Mononuclear cell (primary cell): Measurements from ENCODE around the gene SYF2. TPM values are rescaled to one million over a fixed set of nuclear protein-coding genes. Genes with fewer than 3 reads are reported as not detected.

Source experiments
- H3K27me3 ChIP-seq: 2 replicates; pipeline ENCODE4 v1.6.0; 2011; ENCODE audit warnings: low read length, control low read depth; ENCODE audit not compliant: insufficient read depth
- H3K4me1 ChIP-seq: 2 replicates; pipeline ENCODE4 v1.5.1; 2011; ENCODE audit warnings: mild to moderate bottlenecking, low read length, control low read depth; ENCODE audit not compliant: insufficient read depth
- H3K4me3 ChIP-seq: 2 replicates; pipeline ENCODE4 v1.5.1; 2011; ENCODE audit warnings: mild to moderate bottlenecking, low read length, moderate library complexity
- H3K9me3 ChIP-seq: 2 replicates; pipeline ENCODE4 v1.5.1; 2011; ENCODE audit warnings: low read depth, mild to moderate bottlenecking, control low read depth, low read length
- total RNA-seq: library from RNA; depleted of rRNA; stranded (reverse); fragments of >200 nt; gene quantifications from one replicate; pipeline ENCODE4 v1.2.3, GENCODE V29; 2012

Gene SYF2
- total RNA-seq, 1 donor: 98.0 TPM

DNA sequence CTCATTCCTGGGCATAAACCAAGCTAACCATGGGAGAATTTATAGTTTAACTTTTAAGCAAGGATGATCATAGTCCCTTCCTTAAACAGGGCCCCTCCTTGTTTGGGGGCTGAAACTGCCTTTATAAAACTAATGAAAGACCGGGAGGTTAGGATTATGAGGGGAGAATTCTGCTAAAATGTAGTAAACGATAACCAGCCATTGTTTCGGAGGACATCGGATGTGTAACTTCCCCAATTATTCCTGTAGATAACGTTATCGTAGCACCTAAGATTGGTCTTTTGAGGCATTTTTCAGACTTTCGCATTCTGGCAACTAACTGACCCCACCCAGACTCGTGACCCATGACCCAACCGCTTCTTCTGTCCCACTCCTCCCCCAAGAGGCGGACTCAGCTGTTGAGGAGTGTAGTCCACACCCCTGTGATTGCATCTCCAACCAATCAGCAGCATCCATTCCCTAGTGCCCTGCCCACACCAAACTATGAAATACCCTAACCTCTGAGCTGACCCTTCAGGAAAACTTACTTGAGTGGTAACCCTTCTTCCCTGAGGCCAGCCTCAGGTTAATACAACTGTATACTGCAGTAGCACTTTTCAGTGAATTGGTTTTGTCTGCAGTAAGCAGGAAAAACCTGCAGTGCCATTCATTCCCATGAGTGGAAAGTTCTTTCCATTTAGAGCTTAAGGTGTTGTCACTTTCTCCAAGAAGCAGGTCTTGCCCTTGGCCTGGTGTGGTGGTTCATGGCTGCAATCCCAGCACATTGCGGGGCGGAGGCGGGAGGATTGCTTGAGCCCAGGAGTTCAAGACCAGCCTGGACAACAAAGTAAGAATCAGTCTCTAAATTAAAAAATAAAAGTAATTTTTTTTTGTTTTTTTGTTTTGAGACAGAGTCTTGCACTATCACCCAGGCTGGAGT lies 823 bp upstream of the SYF2 start:
- H3K4me3 ChIP-seq: peak overlapping the region; percentile 85
- peaks cover 47% of the 10 kb centered on the region for H3K4me1 ChIP-seq
- no peaks in the 10 kb centered on the region for H3K9me3 ChIP-seq
- no peaks in the 10 kb centered on the region for H3K27me3 ChIP-seq

DNA sequence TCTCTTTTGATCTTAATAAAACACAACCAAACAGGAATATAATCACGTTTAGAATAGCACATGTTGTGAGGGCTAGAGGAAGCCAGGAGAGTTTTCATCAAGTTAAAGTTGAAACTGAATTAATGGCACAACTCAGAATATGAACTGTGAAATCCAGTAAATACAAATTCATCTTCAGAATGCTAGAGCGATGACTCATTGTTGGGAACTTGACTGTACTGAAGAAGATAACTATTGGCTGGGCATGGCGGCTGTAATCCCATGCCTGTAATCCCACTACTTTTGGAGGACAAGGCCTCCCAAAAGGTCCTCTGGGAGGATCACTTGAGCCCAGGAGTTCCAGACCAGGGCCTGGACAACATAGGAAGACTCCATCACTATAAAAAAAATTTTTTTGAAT lies 8.8 kb downstream of the SYF2 start:
- H3K4me3 ChIP-seq: no peak overlapping the region

DNA sequence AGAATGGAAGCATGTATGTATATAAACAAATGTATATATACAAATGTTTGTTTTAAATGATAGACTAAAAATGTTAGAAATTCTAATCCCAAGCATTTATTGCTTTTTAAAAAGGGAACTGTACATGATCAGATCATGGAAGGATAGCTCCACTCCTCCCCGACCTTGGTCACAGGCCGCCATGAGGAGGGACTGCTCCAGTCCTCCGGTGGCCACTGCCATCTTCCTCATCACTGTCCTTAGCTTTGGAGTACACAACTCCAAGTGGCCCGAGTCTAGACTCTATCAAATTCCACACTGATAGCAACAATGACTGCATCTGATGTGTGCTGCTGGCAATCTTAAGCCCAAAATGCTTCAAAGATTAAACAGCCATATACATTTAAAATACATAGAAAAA lies 9.7 kb downstream of the SYF2 start:
- Histone ChIP-seq H3K27me3 (no peaks in the 10 kb centered on the region), H3K4me3 (no peak overlapping the region), H3K4me1 (no peaks in the 10 kb centered on the region), H3K9me3 (no peaks in the 10 kb centered on the region)

More for the DNA sequence above, 8.8 kb downstream of the SYF2 start:
- H3K4me1 ChIP-seq: no peaks in the 10 kb centered on the region
- no peaks in the 10 kb centered on the region for H3K9me3 ChIP-seq
- H3K27me3 ChIP-seq: no peaks in the 10 kb centered on the region

DNA sequence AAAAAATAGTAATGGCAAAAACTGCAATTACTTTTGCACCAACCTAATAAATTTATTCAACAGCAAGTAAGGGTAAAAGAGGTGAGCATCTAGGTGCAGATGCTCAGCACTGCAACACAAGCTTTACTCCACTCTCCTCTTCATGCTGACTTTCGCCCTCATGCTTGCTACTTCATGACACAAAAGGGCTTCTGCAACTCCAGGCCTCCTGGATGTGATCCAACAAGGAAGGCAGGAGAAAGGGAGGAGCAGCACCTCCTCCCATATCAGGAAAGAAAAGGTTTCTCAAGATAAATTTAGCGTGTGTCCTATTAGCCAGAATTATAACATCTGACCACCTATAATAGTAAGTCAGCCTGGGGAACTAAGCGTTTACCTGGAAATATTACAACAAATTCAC lies 11.6 kb downstream of the SYF2 start:
- Histone ChIP-seq H3K4me1 (no peaks in the 10 kb centered on the region), H3K9me3 (no peaks in the 10 kb centered on the region), H3K27me3 (no peaks in the 10 kb centered on the region), H3K4me3 (no peak overlapping the region)

DNA sequence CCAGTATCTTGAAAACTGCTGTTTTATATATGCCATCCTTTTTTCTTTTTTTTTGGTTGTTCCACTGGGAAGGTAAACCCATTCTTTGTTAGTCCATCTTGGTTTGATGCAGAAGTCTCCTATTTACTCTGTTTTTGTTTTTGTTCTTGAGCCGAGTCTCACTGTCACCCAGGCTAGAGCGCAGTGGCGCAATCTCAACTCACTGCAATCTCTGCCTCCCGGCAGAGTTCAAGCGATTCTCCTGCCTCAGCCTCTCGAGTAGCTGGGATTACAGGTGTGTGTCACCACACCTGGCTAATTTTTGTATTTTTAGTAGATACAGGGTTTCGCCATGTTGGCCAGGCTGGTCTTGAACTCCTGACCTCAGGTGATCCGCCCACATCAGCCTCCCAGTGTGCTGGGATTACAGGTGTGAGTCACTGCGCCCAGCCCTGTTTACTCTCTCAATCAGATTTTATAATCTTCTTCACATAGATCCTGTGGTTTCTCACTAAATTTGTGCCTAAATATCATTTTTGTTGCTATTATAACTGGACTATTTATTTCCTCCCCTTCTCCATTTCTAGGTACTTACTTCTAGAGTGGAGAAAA lies 12.5 kb downstream of the SYF2 start:
- Histone ChIP-seq H3K27me3 (no peaks in the 10 kb centered on the region), H3K4me1 (no peaks in the 10 kb centered on the region), H3K9me3 (no peaks in the 10 kb centered on the region), H3K4me3 (no peak overlapping the region)

DNA sequence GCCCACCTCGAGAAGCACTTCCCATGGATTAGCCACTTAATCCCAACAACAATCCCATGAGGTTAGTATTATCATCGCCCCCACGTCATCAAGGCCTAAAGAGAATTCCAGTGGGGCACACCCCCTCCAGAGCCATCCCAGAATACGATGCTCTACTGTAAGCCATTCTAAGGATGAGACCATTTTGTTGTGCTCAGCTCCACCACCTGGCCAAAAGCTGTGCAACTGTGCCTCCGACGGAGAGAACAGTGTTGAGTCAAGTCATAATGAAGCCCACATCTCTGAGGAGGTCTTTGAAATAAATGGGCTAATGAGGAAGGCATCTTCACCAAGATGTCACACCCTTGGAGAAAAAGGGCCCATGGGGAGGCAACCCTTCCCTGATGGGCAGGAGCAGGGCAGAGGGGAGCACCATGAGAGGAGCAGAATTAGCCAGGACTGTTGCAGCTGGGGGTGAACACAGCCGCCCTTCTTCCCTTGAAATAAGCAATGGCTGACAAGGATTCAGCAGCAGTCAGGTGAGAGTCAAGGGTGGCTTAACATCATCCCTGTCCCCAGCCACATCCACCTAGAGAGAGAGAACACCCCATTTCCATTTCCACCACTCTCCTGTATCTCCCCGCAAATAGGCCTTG lies 14.6 kb downstream of the SYF2 start:
- H3K4me3 ChIP-seq: no peak overlapping the region
- no peaks in the 10 kb centered on the region for H3K4me1 ChIP-seq
- no peaks in the 10 kb centered on the region for H3K9me3 ChIP-seq
- no peaks in the 10 kb centered on the region for H3K27me3 ChIP-seq

DNA sequence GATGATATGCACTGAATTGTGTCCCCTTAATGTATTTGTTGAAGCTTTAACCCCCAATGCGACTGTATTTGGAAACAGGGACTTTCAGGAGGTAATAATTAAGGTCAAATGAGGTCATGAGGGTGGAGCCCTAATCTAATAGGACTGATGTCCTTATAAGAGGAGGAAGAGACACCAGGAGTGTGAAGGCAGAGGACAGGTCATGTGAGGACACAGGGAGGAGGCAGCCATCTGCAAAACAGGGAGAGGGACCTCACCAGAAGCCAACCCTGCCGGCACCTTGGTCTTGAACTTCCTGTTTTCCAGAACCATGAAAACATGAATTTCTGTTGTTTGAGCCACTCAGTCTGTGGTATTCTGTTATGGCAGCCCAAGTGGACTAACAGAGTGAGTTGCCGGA lies 15.3 kb downstream of the SYF2 start:
- no peaks in the 10 kb centered on the region for H3K27me3 ChIP-seq
- H3K9me3 ChIP-seq: no peaks in the 10 kb centered on the region
- no peak overlapping the region for H3K4me3 ChIP-seq
- H3K4me1 ChIP-seq: no peaks in the 10 kb centered on the region

DNA sequence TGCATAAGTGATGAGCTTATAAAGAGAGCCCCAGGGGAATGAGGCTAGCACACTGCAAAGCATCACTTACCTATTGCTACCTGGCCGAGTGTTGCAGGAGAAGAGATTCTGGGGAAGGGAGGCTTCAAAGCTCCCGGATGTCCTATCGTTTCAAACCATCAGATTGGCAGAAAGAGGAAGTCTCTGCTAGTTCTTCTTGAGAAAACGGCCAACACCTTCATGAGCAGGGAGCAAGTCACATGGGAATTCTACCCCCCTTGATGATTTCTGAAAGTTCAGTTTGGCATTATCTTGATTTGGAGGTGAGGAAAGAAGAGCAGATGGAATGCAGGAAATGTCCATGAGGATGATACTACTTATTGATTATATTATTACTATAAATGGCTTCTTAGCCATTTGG lies 16.2 kb downstream of the SYF2 start:
- Histone ChIP-seq H3K4me1 (no peaks in the 10 kb centered on the region), H3K4me3 (no peak overlapping the region)

DNA sequence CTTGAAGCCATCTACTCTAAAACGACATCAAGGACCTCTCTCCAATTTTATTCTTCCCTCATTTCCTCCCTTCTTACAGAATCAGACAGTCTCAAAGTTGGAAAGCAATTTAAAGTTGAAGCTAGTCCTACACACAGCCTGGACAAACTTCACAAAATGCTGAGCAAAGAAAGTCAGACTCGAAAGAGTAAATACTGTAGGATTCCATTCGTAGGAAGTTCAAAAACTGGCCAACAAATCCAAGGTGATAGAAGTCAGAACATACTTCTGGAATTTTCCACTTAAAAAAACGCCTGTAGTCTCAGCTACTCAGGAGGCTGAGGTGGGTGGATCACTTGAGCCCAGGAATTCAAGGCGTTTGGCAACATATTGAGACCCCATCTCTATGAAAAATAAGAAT lies 19.6 kb downstream of the SYF2 start:
- no peak overlapping the region for H3K4me3 ChIP-seq
- H3K9me3 ChIP-seq: no peaks in the 10 kb centered on the region
- H3K27me3 ChIP-seq: no peaks in the 10 kb centered on the region
- no peaks in the 10 kb centered on the region for H3K4me1 ChIP-seq

More for the DNA sequence above, 16.2 kb downstream of the SYF2 start:
- Histone ChIP-seq H3K27me3 (no peaks in the 10 kb centered on the region), H3K9me3 (no peaks in the 10 kb centered on the region)

DNA sequence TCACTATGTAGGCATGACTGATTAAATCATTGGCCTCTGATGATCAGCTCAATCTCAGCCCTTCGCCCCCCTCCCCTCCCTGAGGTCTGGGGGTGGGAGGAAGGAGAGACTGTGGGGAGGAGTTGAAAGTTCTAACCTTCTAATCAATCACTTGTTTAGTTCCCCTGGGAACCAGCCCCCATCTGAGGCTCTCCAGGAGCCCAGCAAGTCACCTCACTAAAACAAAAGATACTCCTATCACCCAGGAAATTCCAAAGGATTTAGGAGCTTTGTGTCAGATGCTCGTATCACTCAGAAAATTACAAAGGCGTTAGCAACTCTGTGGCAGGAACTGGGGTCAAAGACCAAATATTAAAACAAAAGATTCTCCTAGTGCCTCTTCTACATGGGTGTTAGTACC lies 21.6 kb downstream of the SYF2 start:
- Histone ChIP-seq H3K27me3 (no peaks in the 10 kb centered on the region), H3K4me3 (no peak overlapping the region)

DNA sequence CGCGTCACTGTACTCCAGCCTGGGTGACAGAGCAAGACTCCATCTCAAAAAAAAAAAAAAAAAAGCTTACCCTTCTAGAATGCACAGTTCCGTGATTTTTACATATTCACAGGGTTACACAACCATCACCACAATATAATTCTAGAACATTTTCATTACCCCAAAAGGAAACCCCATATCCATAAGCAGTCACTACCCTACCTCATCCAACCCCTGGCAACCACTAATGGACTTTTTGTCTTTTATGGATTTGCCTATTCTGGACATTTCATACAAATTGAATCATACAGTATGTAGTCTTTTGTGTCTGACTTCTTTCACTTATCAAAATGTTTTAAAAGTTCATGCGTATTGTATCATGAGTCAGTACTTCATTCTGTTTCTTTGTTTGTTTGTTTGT lies 22.8 kb downstream of the SYF2 start:
- H3K4me1 ChIP-seq: no peaks in the 10 kb centered on the region
- no peaks in the 10 kb centered on the region for H3K27me3 ChIP-seq
- H3K9me3 ChIP-seq: no peaks in the 10 kb centered on the region
- no peak overlapping the region for H3K4me3 ChIP-seq

More for the DNA sequence above, 21.6 kb downstream of the SYF2 start:
- Histone ChIP-seq H3K4me1 (no peaks in the 10 kb centered on the region), H3K9me3 (no peaks in the 10 kb centered on the region)

DNA sequence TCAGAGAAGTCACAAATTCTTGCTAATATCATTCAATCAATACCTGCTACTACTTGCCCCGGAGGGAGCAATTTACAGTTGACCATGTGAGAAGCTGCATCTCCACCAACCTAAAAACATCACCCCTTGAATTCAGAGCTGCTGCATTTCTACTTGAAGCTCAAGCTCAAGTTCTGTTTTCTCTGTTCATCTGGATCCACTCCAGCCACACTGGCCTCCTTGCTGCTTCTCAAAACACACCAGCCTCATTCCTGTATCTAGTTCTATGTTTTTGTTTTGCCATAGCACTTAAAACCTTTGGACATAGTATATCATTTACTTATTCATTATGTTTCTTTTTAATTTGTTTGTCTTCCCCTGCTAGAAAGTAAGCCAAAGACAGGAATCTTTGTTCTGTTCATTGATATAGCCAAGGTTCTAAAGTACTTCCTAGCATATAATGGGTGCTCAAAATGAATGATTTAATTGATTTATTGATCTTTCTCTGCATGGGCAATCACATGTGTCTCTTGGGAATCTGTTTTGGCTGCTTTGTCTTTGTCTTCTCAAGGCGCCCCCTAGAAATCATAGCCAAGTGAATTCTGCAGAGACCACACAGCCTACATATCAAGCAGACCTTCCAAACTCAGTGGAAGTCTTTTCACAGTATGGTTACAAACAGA lies 23.6 kb downstream of the SYF2 start:
- Histone ChIP-seq H3K9me3 (no peaks in the 10 kb centered on the region), H3K4me1 (no peaks in the 10 kb centered on the region), H3K27me3 (no peaks in the 10 kb centered on the region), H3K4me3 (no peak overlapping the region)

DNA sequence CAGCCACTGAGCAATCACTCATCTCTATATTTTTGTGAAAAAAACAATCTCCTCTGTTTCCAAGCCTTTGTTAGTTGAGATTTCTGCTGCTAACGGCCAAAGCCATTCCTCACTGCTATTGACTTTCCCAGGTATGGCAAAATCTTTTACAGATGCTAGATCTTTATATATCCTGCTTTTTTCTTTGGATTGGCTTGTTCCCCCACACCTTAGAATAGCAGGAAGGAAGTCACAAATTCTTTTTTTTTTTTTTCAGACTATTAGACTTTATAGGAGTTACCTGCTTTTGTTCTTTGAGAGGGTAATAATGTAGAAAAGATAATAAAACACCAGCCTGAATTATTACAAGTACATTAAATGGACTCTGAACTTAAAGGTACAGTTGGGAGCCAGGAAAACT lies 24.2 kb downstream of the SYF2 start:
- no peaks in the 10 kb centered on the region for H3K9me3 ChIP-seq
- H3K27me3 ChIP-seq: no peaks in the 10 kb centered on the region
- no peak overlapping the region for H3K4me3 ChIP-seq
- no peaks in the 10 kb centered on the region for H3K4me1 ChIP-seq

DNA sequence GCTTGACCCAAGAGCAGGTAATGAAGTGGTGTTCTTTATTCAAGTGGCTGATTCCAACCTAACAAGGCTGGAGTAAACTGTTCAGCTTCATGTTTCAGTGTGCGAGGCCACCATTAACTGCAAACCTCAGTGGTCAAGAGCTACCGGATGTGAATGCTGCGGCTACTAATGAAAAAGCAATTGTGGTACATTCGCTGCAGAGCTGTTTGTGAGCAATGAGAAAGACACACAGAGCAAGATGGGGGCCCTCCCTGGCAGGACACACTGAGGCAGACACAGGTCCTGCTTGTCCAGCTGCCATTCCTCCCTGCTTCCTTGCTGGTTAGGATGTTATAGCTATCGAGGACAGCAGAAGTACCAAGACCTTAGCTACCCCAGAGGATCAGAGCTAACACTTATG lies 26.1 kb downstream of the SYF2 start:
- Histone ChIP-seq H3K27me3 (no peaks in the 10 kb centered on the region), H3K4me1 (no peaks in the 10 kb centered on the region), H3K9me3 (no peaks in the 10 kb centered on the region), H3K4me3 (no peak overlapping the region)

DNA sequence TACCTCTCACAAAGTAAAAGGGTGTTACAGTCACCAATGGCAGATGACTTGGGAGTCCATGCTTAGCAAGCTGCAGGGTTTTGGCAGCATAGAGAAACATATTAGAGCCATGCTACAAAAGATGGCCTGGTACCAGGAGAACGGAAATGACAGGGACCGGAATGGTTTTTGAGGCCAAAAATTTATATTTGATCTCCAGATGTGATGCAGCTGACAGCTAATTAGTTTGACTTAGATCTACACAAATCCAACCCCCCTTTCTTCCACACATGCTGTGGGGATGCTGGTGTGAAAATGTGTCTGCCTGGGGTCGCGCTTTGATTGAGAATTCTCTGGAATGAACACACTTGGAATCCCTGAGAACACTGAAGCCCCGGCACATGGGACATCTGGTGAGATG lies 26.5 kb downstream of the SYF2 start:
- Histone ChIP-seq H3K4me1 (no peaks in the 10 kb centered on the region), H3K27me3 (no peaks in the 10 kb centered on the region), H3K9me3 (no peaks in the 10 kb centered on the region), H3K4me3 (no peak overlapping the region)
